Suprapubic skin (tissue), 4 donors: Measurements from ENCODE around the gene MICAL2. TPM values are rescaled to one million over a fixed set of nuclear protein-coding genes. Genes with fewer than 3 reads are reported as not detected.
A peak's percentile ranks its signal among the peaks of the same experiment; 100 is the strongest.

Experiments used
- DNase-seq, 2 donors: peaks; one replicate each; pipeline ENCODE4 v3.0.0-alpha.2; 2019; ENCODE audit warnings: low spot score in 2 of 2
- H3K27ac ChIP-seq: fragments of 200-600 bp; sonication (generic); one replicate; pipeline ENCODE4 v1.5.1; 2019
- H3K27me3 ChIP-seq: fragments of 200-600 bp; sonication (generic); one replicate; pipeline ENCODE4 v1.5.1; 2019
- H3K36me3 ChIP-seq: fragments of 200-600 bp; sonication (generic); one replicate; pipeline ENCODE4 v1.5.1; 2019
- H3K4me1 ChIP-seq: fragments of 200-600 bp; sonication (generic); one replicate; pipeline ENCODE4 v1.5.1; 2019
- H3K4me3 ChIP-seq: fragments of 200-600 bp; sonication (generic); one replicate; pipeline ENCODE4 v1.5.1; 2019; ENCODE audit warnings: mild to moderate bottlenecking
- H3K9me3 ChIP-seq: fragments of 200-600 bp; sonication (generic); one replicate; pipeline ENCODE4 v1.5.1; 2019
- EP300 ChIP-seq: sonication (generic); formaldehyde crosslinking; IDR thresholded peaks from one replicate; pipeline ENCODE4 v1.6.1; 2017; ENCODE audit warnings: antibody characterized with exemption
- POLR2A ChIP-seq, 2 donors: fragments of 450-650 bp; IDR thresholded peaks; one replicate each; pipeline ENCODE4 v1.6.1; 2017; ENCODE audit warnings: antibody characterized with exemption in 2 of 2, mild to moderate bottlenecking in 2 of 2, moderate library complexity in 2 of 2
- POLR2AphosphoS5 ChIP-seq, 3 donors: sonication (generic); formaldehyde crosslinking; IDR thresholded peaks; one replicate each; pipeline ENCODE4 v1.6.1; 2017; ENCODE audit warnings: antibody characterized with exemption in 3 of 3
- WGBS: methylation state at CpG from one replicate; pipeline ENCODE4 v1.1.5; 2018; 5-methylcytosine and 5-hydroxymethylcytosine counted together
- total RNA-seq, 4 donors: library from RNA; depleted of rRNA; stranded (reverse); fragments of >200 nt; gene quantifications; one replicate each; pipeline ENCODE4 v1.1.0, GENCODE V29; 2016
- TF ChIP-seq, protein P1 (sequence below), 2 donors: fragments of 200-600 bp in 1 of 2; fragments of 450-650 bp in 1 of 2; sonication (generic) in 1 of 2; IDR thresholded peaks; one replicate each; pipeline ENCODE4 v1.5.1; 2016 to 2019; ENCODE audit warnings: antibody characterized with exemption in 2 of 2, mild to moderate bottlenecking in 1 of 2, moderate library complexity in 1 of 2

Gene MICAL2
- total RNA-seq, 4 donors from 2014 or later, result 117 to 232 (median 164) TPM

DNA sequence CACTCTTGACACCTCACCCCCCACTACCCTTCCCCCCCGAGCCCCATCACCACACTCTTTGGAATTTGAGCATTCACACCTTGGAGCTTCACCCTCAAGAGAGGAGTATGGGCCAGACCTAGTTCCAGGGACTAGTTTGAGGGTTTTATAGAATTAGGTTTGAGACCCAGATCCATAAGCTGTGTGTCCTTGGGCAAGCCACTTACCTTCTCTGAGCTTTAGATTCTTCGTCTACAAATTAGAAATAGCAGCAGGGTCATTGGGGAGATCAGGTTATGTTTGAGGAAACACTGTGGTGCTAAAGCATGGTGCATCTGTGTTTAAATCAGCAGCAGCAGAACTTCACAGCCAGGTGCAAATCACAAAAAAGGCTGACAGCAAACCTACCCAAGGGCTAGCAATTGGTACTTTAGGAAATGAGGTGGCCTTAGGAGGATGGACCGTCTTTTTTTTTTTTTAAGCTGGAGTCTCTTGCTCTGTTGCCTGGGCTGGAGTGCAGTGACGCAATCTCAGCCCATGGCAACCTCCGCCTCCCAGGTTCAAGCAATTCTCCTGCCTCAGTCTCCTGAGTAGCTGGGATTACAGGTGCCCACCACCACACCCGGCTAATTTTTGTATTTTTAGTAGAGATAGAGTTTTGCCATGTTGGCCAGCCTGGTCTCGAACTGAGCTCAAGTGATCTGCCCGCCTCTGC lies 114.8 kb downstream of the MICAL2 start:
- H3K36me3 ChIP-seq, result peaks cover 57% of the 10 kb centered on the region
- H3K4me3 ChIP-seq, result no peak overlapping the region
- WGBS, result 93% methylated on average over 8 of the region's 8 CpGs
- H3K27me3 ChIP-seq, result no peaks in the 10 kb centered on the region
- H3K27ac ChIP-seq, result no peak overlapping the region
- no peaks in the 10 kb centered on the region for H3K9me3 ChIP-seq
- peaks cover 32% of the 10 kb centered on the region for H3K4me1 ChIP-seq
- TF ChIP-seq, protein P1, sequence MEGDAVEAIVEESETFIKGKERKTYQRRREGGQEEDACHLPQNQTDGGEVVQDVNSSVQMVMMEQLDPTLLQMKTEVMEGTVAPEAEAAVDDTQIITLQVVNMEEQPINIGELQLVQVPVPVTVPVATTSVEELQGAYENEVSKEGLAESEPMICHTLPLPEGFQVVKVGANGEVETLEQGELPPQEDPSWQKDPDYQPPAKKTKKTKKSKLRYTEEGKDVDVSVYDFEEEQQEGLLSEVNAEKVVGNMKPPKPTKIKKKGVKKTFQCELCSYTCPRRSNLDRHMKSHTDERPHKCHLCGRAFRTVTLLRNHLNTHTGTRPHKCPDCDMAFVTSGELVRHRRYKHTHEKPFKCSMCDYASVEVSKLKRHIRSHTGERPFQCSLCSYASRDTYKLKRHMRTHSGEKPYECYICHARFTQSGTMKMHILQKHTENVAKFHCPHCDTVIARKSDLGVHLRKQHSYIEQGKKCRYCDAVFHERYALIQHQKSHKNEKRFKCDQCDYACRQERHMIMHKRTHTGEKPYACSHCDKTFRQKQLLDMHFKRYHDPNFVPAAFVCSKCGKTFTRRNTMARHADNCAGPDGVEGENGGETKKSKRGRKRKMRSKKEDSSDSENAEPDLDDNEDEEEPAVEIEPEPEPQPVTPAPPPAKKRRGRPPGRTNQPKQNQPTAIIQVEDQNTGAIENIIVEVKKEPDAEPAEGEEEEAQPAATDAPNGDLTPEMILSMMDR (IDR thresholded peaks at IDR 0.05), result no peak
- no peak for TF ChIP-seq POLR2A (IDR thresholded peaks at IDR 0.05)
- TF ChIP-seq EP300, result no peak
- DNase-seq, result no peak

DNA sequence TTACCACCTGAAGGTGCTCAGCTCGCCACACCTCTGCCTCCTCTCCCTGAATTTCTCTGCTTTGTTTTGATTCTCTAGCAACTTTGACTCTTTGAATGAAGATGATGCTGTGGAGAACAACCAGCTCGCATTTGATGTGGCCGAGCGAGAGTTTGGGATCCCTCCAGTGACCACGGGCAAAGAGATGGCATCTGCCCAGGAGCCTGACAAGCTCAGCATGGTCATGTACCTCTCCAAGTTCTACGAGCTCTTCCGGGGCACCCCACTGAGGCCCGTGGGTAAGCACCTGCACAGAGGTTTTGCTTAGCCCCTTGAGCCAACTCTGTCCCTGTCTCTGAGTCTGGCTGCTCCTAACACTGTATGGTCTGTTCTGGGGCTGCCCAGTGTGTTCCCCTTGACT lies 115.7 kb downstream of the MICAL2 start:
- no peak overlapping the region for H3K4me3 ChIP-seq
- peaks cover 62% of the 10 kb centered on the region for H3K36me3 ChIP-seq
- WGBS, result 95% methylated on average over 8 of the region's 8 CpGs
- H3K27ac ChIP-seq, result no peak overlapping the region
- H3K9me3 ChIP-seq, result no peaks in the 10 kb centered on the region
- no peak for TF ChIP-seq POLR2A (IDR thresholded peaks at IDR 0.05)
- no peak for TF ChIP-seq EP300
- TF ChIP-seq, protein P1 (IDR thresholded peaks at IDR 0.05), result no peak
- TF ChIP-seq POLR2AphosphoS5 (IDR thresholded peaks at IDR 0.05), result no peak
- H3K27me3 ChIP-seq, result no peaks in the 10 kb centered on the region
- H3K4me1 ChIP-seq, result peaks cover 28% of the 10 kb centered on the region
- peak in 1 of 2 donors; percentile 57 for DNase-seq

DNA sequence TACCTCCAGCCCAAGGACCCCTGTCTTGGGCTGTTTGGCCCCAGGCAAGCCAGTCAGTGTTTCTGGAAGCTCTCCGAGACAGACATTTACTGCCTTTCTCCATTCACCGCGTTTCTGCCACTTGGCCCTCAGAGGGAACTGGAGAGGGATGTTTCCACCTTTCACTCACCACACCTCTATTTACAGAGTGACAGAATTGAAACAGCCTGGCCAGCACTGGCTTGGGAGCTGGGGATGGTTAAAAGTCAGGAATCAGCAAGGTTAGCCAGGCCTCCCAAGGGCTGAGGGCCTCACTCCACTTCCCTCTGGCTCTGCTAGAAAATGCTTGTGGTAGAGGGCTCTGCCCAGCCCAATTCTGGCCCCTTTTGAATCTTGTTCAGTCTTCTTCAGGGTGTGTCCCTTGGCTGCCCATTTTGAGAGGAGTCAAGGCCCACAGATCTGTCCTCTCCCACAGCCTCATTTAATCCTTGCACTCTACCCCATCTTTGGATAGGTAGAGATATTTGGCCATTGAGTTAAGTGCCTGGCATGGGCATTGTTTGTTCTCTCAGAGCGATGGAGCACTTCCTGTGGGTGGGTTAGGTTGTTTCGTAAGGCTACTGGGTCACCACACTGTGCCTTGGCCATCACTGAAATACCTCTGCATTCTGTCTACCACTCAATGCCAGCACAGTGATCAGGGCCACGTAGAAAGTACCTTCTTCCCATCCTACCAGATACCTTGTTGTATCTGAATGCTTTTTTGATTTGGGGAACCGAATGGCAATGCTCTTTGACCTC lies 119.2 kb downstream of the MICAL2 start:
- H3K4me3 ChIP-seq, result no peak overlapping the region
- H3K27me3 ChIP-seq, result no peaks in the 10 kb centered on the region
- H3K9me3 ChIP-seq, result no peaks in the 10 kb centered on the region
- H3K4me1 ChIP-seq, result peaks cover 4% of the 10 kb centered on the region
- 90% methylated on average over 7 of the region's 7 CpGs for WGBS
- TF ChIP-seq POLR2AphosphoS5 (IDR thresholded peaks at IDR 0.05) (no peak), POLR2A (IDR thresholded peaks at IDR 0.05) (no peak), EP300 (no peak)
- TF ChIP-seq, protein P1 (IDR thresholded peaks at IDR 0.05), result no peak
- peak in 1 of 2 donors; percentile 51 for DNase-seq
- H3K27ac ChIP-seq, result no peak overlapping the region
- peaks cover 59% of the 10 kb centered on the region for H3K36me3 ChIP-seq

DNA sequence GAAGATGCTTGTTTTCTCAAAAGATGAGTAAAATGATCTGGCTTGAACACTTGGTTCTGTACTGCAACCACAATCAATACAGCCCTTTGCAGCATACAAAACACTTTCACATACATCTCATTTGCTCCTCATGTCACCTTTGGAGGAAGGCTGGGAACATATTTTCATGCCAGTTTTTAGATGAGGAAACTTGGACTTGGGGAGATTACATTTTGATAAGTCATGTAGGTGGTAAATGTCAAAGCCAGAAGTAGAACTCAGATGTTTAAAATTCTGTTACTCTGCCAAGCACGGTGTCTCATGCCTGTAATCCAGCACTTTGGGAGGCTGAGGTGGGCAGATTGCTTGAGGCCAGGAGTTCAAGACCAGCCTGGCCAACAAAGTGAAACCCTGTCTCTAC lies 121.8 kb downstream of the MICAL2 start:
- DNase-seq, result no peak
- Histone ChIP-seq H3K36me3 (peaks cover 46% of the 10 kb centered on the region), H3K4me1 (peaks cover 9% of the 10 kb centered on the region), H3K27ac (no peak overlapping the region), H3K9me3 (no peaks in the 10 kb centered on the region), H3K27me3 (no peaks in the 10 kb centered on the region), H3K4me3 (no peak overlapping the region)
- TF ChIP-seq, protein P1 (IDR thresholded peaks at IDR 0.05), result no peak
- TF ChIP-seq POLR2A (IDR thresholded peaks at IDR 0.05) (no peak), EP300 (no peak), POLR2AphosphoS5 (IDR thresholded peaks at IDR 0.05) (no peak)
- WGBS, result 60% methylated on average over 1 of the region's 1 CpG

DNA sequence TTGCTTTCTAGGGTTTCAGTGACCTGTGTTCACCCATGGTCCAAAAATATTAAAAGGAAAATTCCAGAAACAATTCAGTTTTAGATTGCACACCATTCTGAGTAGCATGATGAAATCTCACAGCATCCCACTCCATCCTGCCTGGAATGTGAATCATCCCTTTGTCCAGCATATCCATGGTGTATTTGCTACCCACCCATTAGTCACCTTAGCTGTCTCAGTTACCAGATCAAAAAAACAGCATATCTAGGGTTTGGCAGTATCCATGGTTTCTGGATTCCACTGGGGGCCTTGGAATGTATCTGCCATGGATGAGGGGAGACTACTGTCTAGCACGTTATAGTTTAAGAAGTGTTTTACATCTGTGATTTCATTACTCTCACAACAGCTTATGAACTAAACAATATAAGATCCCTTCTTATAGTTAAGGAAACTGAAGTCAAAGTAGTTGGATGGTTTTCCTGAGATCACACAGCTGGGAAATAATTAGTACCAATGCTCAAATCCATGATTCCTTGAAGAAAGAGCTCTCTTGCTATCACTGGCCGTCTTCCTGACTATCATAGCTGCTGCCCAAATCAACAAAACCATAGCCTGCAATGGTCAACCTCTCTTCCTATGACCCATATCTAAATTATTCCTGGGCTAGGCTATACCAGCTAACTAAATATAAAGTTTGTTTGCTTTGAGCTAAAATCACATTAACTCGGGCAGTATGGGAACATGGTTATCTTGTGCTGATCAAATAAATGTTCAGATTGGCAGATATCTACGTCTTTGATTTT lies 122.6 kb downstream of the MICAL2 start:
- TF ChIP-seq POLR2A (IDR thresholded peaks at IDR 0.05), result no peak
- no peak for TF ChIP-seq EP300
- TF ChIP-seq POLR2AphosphoS5 (IDR thresholded peaks at IDR 0.05), result no peak
- TF ChIP-seq, protein P1 (IDR thresholded peaks at IDR 0.05), result no peak
- Histone ChIP-seq H3K36me3 (peaks cover 41% of the 10 kb centered on the region), H3K4me1 (peaks cover 9% of the 10 kb centered on the region), H3K9me3 (no peaks in the 10 kb centered on the region), H3K27me3 (no peaks in the 10 kb centered on the region), H3K4me3 (no peak overlapping the region), H3K27ac (no peak overlapping the region)
- no peak for DNase-seq
- 91% methylated on average over 4 of the region's 4 CpGs for WGBS
